Endothelial cell of umbilical vein (primary cell): ENCODE data around the gene THBS1.

ENCODE experiments used
- EZH2 ChIP-seq: IDR thresholded peaks from 2 replicates; pipeline ENCODE4 v1.6.1; 2012; ENCODE audit warnings: borderline replicate concordance, low read depth, mild to moderate bottlenecking, moderate library complexity, low read length, inconsistent platforms; ENCODE audit not compliant: severe bottlenecking
- GATA2 ChIP-seq: IDR thresholded peaks from 2 replicates; pipeline ENCODE4 v1.7.0; 2011; ENCODE audit warnings: low read depth, mild to moderate bottlenecking, moderate library complexity, mixed read lengths, low read length; ENCODE audit not compliant: insufficient read length, insufficient read depth
- JUN ChIP-seq: IDR thresholded peaks from 2 replicates; pipeline ENCODE4 v1.6.1; 2011; ENCODE audit warnings: borderline replicate concordance, low read depth; ENCODE audit not compliant: insufficient read length, insufficient read depth
- POLR2A ChIP-seq: IDR thresholded peaks from 2 replicates; pipeline ENCODE4 v1.6.1; 2012; ENCODE audit warnings: low read depth, mild to moderate bottlenecking, control low read depth, low read length
- POLR2AphosphoS5 ChIP-seq: IDR thresholded peaks from 2 replicates; pipeline ENCODE4 v1.6.1; 2012; ENCODE audit warnings: low read depth, mild to moderate bottlenecking, control low read depth, low read length, moderate library complexity; ENCODE audit not compliant: insufficient read depth
- TF ChIP-seq, protein P1 (sequence below), 2 donors: IDR thresholded peaks; 1 replicate in 1 of 2; 2 replicates in 1 of 2; pipeline ENCODE4 v1.5.1; 2011; ENCODE audit warnings: low read length in 2 of 2, mild to moderate bottlenecking in 2 of 2, moderate library complexity in 2 of 2, control low read depth in 1 of 2, inconsistent platforms in 1 of 2, low read depth in 1 of 2; ENCODE audit not compliant: insufficient read depth in 1 of 2; ENCODE audit errors: extremely low read depth in 1 of 2

DNA sequence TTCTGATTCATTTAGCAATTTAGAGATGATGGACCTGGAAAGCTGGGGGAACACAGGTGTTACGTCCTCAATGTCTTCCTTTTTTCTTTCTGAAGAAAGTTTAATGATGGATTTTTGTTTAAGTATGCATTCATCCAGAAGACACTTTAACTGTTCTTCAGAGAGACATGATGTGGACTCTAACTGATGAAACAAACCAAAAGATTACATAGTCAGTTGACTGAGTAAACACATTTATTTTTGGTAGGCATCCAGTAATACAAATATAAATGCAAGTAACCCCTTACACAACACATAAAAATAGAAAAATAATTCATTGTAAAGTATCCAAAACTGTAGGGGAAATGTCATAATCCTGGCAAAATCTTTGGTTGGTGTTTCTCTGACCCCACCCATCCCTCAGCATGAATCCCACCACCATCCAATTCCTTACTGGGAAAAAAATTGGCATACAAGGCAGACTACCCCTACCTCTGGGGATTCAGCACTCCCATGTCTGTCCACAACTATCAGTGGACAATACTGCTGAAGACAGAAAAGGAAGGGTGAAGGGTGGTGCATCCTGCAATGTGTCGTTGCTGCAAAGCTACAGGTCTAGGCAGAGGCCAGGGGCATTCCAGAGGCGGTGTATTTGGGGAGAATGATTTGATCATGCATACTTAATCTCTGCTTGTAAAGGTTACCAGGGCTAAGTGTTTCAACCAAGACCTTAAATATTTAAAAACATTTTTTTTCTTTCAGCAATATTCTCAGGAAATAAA lies 37.4 kb downstream of the THBS1 start:
- no peak for TF ChIP-seq EZH2
- no peak for TF ChIP-seq POLR2A
- no peak for TF ChIP-seq POLR2AphosphoS5
- TF ChIP-seq, protein P1, sequence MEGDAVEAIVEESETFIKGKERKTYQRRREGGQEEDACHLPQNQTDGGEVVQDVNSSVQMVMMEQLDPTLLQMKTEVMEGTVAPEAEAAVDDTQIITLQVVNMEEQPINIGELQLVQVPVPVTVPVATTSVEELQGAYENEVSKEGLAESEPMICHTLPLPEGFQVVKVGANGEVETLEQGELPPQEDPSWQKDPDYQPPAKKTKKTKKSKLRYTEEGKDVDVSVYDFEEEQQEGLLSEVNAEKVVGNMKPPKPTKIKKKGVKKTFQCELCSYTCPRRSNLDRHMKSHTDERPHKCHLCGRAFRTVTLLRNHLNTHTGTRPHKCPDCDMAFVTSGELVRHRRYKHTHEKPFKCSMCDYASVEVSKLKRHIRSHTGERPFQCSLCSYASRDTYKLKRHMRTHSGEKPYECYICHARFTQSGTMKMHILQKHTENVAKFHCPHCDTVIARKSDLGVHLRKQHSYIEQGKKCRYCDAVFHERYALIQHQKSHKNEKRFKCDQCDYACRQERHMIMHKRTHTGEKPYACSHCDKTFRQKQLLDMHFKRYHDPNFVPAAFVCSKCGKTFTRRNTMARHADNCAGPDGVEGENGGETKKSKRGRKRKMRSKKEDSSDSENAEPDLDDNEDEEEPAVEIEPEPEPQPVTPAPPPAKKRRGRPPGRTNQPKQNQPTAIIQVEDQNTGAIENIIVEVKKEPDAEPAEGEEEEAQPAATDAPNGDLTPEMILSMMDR (IDR thresholded peaks at IDR 0.05; ENCODE audit: extremely low read depth in 1 of 2, insufficient read depth in 1 of 2, low read depth in 1 of 2, low read length in 2 of 2) = no peak
- no peak for TF ChIP-seq GATA2
- no peak for TF ChIP-seq JUN
